Endothelial cell (in vitro differentiated cells): ENCODE measurements around the gene PHF10. TPM values are rescaled to one million over a fixed set of nuclear protein-coding genes. Genes with fewer than 3 reads are reported as not detected.

Experiments
- DNase-seq: peaks from one replicate; pipeline ENCODE4 v3.0.0; 2021; ENCODE audit warnings: low spot score
- H3K27ac Mint-ChIP-seq: one replicate; pipeline ENCODE4 v1.8.0; 2021; ENCODE audit warnings: mixed read lengths, inconsistent platforms; ENCODE audit not compliant: unreplicated experiment
- H3K27me3 Mint-ChIP-seq: one replicate; pipeline ENCODE4 v1.8.0; 2021; ENCODE audit warnings: mild to moderate bottlenecking, moderate library complexity, mixed read lengths, inconsistent platforms; ENCODE audit not compliant: unreplicated experiment
- H3K36me3 Mint-ChIP-seq: one replicate; pipeline ENCODE4 v1.8.0; 2021; ENCODE audit warnings: mild to moderate bottlenecking, low read depth, mixed read lengths, inconsistent platforms; ENCODE audit not compliant: unreplicated experiment
- H3K4me1 Mint-ChIP-seq: one replicate; pipeline ENCODE4 v1.8.0; 2021; ENCODE audit warnings: mild to moderate bottlenecking, mixed read lengths, inconsistent platforms; ENCODE audit not compliant: unreplicated experiment
- H3K4me3 Mint-ChIP-seq: one replicate; pipeline ENCODE4 v1.8.0; 2021; ENCODE audit warnings: mild to moderate bottlenecking, mixed read lengths, inconsistent platforms; ENCODE audit not compliant: unreplicated experiment
- H3K9me3 Mint-ChIP-seq: one replicate; pipeline ENCODE4 v1.8.0; 2021; ENCODE audit warnings: mixed read lengths, inconsistent platforms; ENCODE audit not compliant: unreplicated experiment
- total RNA-seq: library from RNA; stranded (reverse); fragmentation: NEBNext Ultra II Directional; extraction: Animal tissue kit (Norgen Biotek cat#: 25700); gene quantifications from one replicate; pipeline ENCODE4 v1.2.1, GENCODE V29; 2021; ENCODE audit not compliant: unreplicated experiment
- TF ChIP-seq, protein P1 (sequence below): fragments of 200-600 bp; sonication (generic); IDR thresholded peaks from one replicate; pipeline ENCODE4 v1.5.0; 2021; ENCODE audit warnings: antibody characterized with exemption; ENCODE audit not compliant: unreplicated experiment

PHF10 gene
- total RNA-seq, 1 donor from 2014 or later, result 33.6 TPM

DNA sequence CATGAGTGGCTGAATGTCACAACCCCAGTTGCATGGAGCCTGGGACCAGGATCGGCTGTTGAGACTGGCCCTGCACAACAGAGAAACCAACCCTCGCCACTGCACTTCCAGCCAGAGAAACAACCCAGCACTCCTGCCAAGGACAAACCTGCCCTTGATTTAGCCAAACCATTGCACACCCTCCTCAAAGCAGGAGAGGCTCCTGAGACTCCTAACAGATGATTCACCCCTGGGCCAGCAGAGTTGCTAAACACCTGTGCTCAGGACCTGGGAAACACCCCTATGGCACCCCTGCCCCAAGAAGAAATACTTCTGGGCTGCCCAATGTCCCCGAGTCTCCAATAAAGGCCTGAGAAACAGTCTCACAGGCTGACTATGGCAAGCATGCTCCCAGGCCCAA lies 40.2 kb downstream of the PHF10 start:
- no peak for DNase-seq
- TF ChIP-seq, protein P1, sequence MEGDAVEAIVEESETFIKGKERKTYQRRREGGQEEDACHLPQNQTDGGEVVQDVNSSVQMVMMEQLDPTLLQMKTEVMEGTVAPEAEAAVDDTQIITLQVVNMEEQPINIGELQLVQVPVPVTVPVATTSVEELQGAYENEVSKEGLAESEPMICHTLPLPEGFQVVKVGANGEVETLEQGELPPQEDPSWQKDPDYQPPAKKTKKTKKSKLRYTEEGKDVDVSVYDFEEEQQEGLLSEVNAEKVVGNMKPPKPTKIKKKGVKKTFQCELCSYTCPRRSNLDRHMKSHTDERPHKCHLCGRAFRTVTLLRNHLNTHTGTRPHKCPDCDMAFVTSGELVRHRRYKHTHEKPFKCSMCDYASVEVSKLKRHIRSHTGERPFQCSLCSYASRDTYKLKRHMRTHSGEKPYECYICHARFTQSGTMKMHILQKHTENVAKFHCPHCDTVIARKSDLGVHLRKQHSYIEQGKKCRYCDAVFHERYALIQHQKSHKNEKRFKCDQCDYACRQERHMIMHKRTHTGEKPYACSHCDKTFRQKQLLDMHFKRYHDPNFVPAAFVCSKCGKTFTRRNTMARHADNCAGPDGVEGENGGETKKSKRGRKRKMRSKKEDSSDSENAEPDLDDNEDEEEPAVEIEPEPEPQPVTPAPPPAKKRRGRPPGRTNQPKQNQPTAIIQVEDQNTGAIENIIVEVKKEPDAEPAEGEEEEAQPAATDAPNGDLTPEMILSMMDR, result no peak
- Mint-ChIP-seq H3K4me1 (peaks cover 6% of the 10 kb centered on the region), H3K4me3 (no peak overlapping the region), H3K36me3 (peaks cover 59% of the 10 kb centered on the region), H3K9me3 (no peaks in the 10 kb centered on the region), H3K27me3 (peaks cover 2% of the 10 kb centered on the region), H3K27ac (no peak overlapping the region)

DNA sequence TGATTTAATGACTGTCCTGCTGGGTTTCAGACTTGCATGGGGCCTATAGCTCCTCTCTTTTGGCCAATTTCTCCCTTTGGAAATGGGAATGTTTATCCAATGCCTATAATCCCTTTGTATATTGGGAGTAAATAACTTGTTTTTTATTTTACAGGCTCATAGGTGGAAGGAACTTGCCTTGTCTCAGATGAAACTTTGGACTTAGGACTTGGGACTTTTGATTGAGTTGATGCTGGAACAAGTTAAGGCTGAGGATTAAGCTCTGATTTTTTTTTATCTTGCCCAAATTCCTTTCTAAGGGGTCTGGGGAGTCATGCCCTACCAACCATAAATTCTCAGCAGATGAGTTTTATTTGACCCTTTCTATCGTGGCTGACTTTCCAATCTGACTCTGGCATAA lies 46.0 kb downstream of the PHF10 start:
- H3K4me3 Mint-ChIP-seq, result no peak overlapping the region
- H3K27me3 Mint-ChIP-seq, result peaks cover 4% of the 10 kb centered on the region
- peaks cover 27% of the 10 kb centered on the region for H3K36me3 Mint-ChIP-seq
- TF ChIP-seq, protein P1, result no peak
- no peaks in the 10 kb centered on the region for H3K9me3 Mint-ChIP-seq
- H3K27ac Mint-ChIP-seq, result no peak overlapping the region
- peaks cover 18% of the 10 kb centered on the region for H3K4me1 Mint-ChIP-seq
- no peak for DNase-seq

DNA sequence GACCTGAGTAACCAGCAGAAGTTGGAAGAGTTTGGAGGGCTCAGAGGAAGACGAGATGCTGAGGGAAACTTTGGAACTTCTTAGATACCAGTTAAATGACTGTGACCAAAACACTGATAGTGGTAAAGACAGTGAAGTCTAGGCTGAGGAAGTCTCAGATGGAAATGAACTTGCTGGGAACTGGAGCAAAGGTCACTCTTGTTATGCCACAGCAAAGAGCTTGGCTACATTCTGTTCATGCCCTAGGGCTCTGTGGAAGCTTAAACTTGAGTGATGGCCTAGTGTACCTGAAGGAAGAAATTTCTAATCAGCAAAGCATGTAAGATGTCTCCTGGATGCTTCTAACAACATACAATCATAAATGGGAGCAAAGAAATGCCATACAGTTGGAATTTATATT lies 47.2 kb downstream of the PHF10 start:
- DNase-seq, result no peak
- Mint-ChIP-seq H3K36me3 (peaks cover 19% of the 10 kb centered on the region), H3K9me3 (no peaks in the 10 kb centered on the region), H3K4me3 (no peak overlapping the region), H3K27me3 (peaks cover 2% of the 10 kb centered on the region), H3K4me1 (peaks cover 18% of the 10 kb centered on the region), H3K27ac (no peak overlapping the region)
- TF ChIP-seq, protein P1, result no peak

DNA sequence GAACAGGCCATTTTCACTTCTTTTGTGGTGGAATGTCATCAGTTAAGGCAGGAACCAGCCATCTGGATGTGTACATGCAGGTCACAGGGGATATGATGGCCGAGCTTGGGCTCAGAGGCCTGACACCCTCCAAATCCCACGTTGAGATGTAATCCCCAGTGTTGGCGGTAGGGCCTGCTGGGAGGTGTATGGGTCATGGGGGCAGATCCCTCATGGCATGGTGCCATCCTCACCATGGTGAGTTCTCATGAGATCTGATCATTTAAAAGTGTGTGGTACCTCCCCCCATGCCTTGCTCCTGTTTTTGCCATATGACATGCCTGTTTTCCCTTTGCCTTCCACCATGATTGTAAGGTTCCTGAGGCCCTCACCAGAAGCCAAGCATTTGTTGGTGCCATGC lies 49.3 kb downstream of the PHF10 start:
- no peak for DNase-seq
- Mint-ChIP-seq H3K4me3 (no peak overlapping the region), H3K36me3 (peaks cover 13% of the 10 kb centered on the region), H3K4me1 (peaks cover 27% of the 10 kb centered on the region), H3K9me3 (no peaks in the 10 kb centered on the region), H3K27me3 (peaks cover 2% of the 10 kb centered on the region), H3K27ac (no peak overlapping the region)
- TF ChIP-seq, protein P1, result no peak

DNA sequence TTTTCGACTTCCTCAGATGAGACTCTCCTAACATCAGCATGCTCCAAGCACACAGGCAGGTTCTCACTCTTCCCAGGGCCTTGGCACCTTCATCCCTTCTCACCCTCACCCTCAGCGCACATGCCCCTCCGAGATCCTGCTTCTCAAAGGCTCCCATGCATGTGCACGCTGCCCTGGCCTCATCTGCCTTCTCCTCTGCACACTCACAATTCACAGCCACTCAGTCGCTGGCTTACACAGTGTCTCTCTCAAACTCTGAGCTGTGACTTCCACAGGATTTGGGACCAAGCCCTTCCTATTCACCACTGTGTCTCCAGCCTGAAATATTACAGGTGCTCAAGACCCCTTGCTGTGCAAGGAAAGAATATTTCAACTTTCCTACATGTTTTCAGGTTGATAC lies 52.7 kb downstream of the PHF10 start:
- Mint-ChIP-seq H3K27ac (no peak overlapping the region), H3K4me3 (no peak overlapping the region), H3K27me3 (peaks cover 2% of the 10 kb centered on the region), H3K9me3 (no peaks in the 10 kb centered on the region), H3K4me1 (peaks cover 19% of the 10 kb centered on the region), H3K36me3 (peaks cover 28% of the 10 kb centered on the region)
- TF ChIP-seq, protein P1, result no peak
- DNase-seq, result no peak
